Activated T-cell treated with anti-CD3 and anti-CD28 coated beads for 4 hours (primary cell): ENCODE data around the gene NCOA3.
"Not testable (repeated sequence)": the region's sequence is repeated elsewhere in the genome, so short reads cannot be mapped to it uniquely, and the experiment has no call there.

ENCODE experiments used
- DNase-seq: peaks from one replicate; pipeline ENCODE4 v3.0.0-alpha.2; 2020

Gene NCOA3

DNA sequence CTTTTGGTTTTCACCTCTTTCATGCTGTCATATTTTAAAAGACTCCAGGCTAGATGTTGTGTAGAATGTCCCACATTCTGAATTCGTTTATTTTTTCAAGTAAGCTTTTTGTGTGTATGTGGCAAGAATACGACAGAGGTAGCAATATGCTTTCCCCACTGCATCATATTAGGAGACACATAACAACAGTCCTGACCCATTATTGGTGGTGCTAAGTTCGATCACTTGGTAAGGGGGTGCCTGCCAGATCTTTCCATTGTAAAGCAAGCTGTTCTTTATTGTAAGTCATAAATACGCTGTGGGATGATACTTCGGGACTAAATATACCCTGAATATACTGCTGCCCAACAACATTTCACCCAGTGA is 588 bp upstream of the NCOA3 start:
- no peak for DNase-seq

DNA sequence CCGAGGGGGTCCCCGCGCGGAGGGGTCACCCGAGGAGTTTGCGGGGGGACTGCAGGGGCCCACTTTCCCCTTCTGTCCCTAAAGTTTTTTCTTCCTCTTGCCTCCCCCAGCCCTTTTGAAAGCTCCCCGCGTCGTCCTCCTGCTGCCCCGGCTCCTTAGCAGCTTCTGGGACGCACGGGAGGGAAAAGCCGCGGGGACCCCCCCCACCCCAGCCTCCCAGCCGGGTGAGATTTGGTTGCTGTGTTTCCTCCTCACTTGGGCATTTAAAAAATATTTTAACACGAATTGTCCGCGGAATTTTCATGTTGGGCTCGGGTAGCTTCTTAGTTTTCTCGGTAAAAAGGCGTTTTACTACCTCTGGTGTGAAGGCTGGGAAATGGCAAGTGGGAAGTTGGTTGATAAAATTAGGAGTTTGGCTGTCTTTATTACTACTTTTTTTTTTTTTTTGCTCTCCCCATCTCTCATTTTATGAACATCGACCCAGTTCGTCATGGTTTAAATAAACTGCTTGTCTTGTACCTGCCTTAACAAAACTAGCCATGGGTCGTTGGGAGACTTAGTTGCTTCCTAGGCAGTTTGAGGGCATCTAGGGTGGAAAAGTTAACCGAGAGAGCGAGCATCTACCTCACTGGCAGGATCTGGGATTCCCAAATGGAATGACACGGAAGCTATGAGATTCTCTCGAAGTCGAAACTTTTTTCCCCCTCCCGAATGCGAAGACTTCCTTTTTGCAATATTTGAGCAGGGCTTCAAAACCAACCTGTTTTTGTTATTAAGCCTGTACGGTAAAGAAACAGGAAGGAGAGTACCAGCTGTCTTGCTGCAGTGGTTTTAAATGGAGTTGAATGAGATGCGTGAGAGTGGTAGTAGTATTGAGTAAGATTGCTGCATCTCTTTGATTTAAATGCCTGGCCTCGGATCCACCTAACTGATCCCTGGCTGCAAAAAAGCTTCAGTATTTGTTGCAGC is 868 bp downstream of the NCOA3 start:
- DNase-seq = no peak

DNA sequence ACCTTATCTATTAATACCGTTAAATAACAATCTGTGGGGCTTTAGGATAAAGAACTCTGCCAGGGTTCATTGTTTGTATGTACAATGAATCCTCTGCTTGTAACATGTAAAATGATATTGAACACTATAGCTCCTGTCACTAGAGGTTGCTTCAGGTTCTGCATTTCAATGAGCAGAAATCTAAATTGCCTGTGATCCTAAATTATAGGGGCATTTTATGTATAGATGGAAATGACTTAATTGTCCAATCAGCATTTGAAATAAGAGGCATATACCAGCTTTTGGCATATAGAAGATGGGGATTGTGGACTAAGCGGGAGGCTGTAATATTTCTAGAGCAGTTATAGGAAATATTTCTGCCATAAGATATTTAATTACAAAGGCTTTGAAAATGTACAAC is 2.0 kb downstream of the NCOA3 start:
- no peak for DNase-seq

DNA sequence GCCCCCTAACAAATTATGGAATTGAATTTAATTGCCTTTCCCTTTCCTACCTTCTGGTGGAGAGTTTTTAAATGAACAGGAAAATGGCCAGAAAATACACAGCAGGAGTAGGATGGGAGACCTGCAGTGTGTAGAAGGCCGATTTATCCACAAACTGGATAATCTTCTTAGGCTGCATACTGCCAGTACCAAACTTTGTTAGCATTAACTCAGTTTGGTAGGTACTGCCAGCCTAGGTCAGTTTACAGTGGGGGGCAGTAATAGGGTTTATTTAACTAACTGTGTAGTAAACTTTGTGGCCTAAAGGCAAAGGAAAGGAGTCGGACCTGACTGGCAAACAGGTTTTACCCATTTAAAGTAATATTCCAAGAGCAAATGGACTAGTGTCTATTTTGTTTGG is 4.6 kb downstream of the NCOA3 start:
- no peak for DNase-seq

DNA sequence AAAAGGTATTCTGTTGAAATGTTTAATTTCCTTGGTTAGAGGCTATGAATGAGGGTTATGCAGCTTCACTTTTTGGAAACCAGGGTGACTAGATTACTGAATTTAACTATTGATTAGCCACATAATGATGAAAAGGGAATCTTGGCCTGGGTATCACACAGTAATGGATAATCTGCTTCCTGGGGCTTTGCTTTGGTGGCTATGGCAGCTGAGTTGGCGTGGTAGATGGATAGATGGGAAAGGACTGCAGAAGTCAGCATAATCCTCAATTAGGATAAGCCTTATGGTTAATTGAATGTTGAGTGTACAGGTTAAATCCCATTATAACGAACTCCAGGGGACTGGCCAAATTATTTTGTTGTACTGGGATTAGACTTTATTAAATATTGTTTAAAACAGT is 5.2 kb downstream of the NCOA3 start:
- DNase-seq = no peak

DNA sequence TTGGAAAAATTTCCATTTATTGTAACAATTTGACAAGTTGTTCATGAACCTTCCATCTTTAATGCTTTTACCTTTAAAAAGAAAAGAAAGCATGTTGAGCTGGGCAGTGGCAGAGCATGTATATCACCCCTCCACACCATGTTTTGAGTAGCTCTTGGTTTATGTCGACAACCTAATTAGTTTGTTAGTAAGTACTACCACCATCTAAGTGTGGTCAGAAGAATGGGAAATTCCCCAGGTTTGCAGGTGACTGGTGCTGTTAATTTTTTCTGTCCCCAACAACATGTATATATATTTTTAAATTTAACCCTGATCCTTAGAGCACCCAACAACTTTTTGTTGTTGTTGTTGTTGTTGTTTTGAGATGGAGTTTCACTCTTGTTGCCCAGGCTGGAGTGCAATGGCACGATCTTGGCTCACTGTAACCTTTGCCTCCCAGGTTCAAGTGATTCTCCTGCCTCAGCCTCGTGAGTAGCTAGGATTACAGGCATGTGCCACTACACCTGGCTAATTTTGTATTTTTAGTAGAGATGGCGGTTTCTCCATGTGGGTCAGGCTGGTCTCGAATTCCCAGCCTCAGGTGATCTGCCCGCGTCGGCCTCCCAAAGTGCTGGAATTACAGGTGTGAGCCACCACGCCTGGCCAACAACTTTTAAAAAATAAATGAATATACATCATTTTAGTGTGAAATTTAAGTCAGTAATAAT is 5.7 kb downstream of the NCOA3 start:
- DNase-seq = not testable (repeated sequence)

DNA sequence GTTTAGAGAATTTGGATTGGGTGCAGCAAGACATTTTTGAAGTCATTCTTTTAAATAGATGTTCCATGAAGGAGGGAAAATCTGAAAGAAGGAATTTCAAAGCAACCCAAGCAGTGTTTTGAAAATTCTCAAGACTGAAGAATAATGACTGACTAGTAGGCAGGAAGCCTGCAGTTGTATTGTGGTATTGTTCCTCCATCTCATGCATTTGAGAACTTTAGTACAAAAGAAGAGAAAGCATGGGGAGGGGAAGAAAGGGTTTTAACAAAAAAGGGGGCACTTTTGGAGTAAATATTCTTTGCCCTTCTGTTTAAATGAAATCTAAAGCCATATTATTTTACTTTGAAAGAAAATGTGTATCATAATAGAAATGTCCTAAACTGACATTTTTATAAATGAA is 6.6 kb downstream of the NCOA3 start:
- no peak for DNase-seq

DNA sequence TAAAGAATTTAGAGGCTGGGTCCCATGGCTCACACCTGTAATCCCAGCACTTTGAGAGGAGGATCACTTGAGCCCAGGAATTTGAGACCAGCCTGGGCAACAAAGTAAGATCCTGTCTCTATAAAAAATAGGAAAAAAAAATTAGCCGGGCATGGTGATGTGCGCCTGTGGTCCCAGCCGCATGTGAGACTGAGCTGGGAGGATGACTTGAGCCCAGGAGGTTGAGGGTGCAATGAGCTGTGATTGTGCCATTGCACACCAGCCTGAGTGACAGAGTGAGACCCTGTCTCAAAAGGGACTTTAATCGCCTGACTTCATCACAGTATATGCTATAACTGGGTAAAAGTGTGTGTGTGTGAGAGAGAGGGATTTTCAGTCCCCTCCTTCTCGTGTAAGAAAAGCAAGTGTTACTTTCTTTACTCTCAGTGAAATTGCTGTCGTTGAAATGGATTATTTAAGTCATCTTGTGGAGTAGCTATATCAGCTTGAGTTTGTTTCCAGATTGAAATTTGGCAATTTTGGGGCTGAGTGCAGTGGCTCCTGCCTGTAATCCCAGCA is 7.5 kb downstream of the NCOA3 start:
- DNase-seq = no peak

DNA sequence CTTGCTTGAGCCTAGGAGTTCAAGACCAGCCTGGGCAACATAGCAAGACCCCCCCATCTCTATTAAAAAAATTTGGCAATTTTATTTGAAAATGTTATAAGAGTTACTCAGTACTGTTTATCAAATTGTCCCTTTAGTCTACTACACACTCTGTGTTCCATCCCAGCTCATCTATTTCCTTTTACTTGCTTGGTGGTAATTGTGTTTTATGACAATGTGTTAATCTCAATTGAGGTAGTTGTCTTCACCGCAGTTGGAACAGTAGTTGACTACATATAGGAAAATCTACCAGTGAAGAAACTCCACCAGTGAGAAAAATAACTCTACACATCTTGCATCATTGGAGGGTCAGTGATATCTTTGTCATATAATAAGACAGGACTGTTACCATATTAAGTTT is 8.0 kb downstream of the NCOA3 start:
- no peak for DNase-seq

DNA sequence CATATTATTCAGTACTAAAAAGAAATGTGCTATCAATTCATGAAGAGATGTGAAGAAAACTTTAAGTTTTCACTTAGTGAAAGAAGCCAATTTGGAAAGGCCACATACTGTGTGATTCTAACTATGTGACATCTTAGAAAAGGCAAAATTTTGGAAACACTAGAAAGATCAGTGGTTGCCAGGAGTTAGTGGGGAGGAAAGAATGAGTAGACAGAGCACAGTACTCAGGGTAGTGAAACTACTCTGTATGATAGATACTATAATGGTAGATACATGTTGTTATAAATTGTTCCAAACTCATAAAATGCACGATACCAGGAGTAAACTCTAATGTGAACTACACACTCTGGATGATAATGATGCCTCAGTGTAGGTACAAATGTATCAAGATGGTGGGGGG is 14.2 kb downstream of the NCOA3 start:
- no peak for DNase-seq

DNA sequence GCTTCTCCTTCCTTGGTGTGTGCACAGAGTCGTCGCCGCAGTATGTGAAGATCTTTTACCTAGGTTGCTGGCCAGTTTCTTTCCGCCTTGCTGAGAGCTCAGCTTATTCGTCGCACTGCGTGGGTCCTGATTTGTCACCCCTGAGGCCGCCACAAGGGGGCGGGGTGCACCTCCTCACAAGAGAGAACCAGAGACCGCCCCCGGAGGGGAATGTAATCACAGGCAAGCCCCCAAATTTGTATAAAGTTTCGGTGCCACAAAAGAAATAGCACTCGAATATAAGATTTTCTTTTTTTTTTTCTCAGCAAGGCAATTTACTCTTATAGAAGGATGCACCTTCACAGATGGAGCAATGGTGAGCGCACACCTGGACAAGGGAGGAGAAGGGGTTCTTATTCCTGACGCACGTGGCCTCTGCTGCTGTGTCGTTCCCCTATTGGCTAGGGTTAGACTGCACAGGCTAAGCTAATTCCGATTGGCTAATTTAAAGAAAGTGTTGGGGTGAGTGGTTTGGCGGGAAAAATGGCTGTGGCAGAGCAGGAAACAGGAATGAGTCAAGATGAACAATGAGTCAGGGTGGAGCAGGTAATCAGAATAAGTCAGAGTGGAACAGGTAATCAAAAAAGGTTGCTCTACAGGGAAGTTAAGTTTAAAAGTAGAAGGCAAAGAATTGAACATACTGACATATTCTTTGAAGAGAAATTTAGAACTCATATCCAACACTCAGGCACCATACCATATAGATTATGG is 19.5 kb downstream of the NCOA3 start:
- DNase-seq = no peak

DNA sequence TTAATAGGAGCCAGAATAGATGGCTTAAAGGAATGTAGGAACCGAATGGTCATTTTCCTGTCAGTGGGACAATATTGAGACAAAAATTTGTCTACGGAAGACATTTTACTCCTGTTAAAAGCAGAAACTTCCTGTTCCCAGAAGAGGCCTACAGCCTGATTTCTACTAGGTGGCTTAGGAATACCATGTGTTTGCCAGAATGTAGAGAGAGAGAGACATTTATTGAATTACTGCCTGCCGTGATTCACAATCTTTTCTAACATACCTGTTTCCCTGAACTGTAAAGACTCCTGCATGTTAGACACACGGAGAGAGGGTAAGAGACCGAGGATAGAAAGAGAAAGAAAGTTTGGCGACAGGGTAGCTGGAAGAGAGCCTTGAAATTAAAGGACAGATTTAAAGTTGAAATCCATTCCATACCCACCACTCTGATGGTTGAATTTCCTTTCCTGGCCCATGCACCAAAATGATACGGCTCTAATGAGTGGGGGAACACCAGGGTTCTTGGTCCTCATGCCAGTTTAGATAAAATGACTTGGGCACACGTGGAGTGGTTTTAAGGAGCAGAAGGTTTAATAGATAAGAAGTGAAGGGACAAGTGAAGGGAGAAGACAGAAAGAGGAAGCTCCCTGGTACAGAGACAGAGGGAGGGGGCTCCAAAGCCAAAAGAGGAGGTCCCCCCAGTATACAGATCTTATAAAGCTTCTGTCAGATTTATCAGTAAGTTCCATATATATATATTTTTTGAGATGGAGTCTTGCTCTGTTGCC is 22.5 kb downstream of the NCOA3 start:
- DNase-seq = no peak

DNA sequence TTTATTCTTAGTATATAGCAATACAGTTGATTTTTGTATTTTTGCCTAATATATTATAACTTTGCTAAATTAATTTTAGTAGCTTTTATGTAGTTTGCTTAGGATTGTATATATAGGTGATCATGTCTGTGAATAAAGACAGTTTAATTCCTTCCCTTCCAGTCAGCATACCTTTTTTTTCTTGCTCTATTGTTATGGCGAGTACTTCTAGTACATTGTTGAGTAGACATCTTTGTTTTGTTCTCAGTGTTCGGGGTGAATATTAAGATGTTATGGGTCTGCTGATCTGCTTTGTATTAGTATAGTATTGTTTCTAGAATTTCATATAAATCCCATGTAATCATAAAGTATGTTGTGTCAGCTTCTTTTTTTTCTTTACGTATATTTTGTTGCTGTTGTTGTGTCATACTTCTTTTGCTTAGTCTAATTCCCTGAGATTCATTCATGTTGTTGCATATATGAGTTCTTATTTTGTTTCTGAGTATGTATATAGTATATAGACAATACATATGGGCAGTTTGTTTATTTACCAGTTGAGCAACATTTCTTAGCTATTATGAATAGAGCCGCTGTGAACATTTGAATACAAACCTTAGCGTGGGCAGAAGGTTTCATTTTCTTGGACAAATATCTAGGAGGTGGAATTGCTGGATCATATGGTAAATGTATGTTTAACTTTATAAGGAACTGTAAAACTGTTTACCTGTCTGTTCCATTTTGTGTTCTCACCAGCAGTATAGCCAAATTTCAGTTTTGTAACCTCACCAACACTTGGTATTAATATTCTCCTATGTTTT is 25.5 kb downstream of the NCOA3 start:
- DNase-seq = no peak

DNA sequence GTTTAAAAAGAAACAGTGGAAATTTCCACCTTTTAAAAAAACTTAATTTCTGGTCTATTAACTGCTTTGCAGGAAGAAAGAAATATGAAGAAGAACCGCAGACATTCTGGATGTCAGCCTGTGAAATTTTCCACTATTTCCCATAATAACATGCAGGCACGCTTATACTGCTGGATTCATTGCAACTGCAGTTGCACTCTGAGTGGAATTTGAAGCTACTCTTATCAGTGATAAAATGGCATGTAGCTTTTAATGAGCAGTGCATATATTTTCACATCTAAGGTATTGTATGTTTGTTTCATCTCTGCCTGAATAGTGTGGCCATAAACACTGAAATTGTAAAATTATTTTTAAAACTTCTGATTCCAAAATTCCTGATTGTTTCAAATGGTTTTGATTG is 28.2 kb downstream of the NCOA3 start:
- DNase-seq = no peak

DNA sequence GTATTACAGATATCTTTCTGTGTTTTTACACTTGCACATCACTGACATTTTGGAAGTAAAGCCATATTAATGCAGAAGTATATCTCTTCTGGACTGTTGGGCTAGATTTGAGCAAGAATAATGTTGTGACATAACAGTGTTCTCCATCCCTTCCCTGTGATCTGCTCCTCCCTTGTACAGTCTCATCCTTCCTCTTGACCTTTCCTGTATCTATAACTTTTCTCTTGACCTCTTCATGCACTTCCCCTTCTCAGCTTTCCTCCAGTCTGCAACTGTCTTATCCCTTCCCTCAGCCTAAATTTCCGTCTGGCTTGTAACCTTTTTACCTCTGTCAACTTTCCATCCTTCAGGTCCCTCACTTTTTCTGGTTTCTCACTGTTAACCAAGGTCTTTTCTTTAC is 29.8 kb downstream of the NCOA3 start:
- no peak for DNase-seq

DNA sequence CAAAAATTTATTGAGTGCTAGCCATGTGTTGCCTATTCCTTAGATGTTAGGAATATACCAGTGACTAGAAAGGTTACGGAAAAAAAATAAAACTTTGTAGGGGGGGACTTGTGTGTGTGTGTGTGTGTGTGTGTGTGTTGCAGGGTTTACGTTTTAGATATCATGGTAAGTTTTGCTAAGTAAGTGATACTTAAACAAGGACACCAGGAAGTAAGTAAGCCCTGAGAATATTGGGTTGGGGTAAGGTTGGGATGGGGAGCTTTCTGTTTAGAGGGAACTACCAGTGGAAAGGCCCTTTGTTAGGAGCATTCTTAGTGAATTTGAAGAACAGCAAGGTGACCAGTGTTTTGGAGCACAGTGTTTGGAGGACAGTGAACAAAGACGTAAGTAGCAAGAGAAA is 30.3 kb downstream of the NCOA3 start:
- DNase-seq = no peak

DNA sequence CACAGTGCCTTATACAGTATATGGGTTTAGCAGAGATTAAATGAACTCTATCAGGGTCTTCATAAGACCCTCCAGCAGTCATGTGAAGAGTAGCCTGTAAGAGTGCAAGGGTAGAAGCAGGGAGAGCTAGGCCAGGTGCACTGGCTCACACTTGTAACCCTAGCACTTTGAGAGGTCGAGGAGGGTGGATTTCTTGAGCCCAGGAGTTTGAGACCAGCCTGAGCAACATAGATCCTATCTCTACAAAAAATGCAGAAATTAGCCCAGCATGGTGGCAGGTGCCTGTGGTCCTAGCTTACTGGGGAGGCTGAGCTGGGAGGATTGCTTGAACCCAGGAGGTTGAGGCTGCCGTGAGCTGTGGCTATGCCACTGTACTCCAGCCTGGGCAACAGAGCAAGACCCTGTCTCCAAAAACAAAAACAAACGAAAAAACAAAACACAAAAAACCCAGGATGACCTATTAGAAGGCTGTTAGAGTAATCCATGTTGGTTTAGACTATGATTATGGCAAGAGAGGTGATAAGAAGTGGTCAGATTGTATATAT is 31.9 kb downstream of the NCOA3 start:
- no peak for DNase-seq

DNA sequence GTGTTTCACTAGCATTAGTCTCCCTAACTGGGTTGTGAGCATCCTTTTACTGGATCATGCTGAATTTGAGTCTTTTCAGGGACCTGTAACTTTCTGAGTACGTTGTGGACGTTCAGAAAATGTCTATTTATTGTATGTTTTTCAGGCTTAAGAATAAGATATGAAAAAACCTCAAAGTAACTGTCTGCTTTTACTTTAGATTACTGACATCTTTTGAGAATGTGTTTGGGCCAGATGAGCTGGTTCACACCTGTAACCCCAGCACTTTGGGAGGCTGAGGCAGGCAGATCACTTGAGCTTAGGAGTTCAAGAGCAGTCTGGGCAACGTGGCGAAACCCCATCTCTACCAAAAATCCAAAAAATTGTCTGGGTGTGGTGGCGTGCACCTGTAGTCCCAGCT is 32.7 kb downstream of the NCOA3 start:
- DNase-seq = no peak

DNA sequence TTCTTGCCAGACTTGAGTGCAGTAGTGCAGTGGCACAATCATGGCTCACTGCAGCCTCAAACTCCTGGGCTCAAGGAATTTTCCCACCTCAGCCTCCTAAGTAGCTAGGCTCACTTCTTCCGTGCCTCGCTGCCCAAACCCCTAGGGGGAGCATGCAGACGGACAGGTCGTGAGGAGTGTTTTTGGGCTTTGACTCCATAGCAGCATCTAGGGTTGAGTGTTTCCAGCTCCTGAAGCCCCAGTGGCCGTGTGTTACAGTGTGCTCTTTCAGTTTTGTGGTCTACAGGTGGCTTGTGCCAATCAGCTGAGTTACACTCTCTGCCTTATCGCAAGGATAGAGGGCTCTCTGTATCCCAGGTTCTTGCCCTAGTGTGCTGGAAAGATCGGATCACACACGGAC is 33.4 kb downstream of the NCOA3 start:
- DNase-seq = no peak

DNA sequence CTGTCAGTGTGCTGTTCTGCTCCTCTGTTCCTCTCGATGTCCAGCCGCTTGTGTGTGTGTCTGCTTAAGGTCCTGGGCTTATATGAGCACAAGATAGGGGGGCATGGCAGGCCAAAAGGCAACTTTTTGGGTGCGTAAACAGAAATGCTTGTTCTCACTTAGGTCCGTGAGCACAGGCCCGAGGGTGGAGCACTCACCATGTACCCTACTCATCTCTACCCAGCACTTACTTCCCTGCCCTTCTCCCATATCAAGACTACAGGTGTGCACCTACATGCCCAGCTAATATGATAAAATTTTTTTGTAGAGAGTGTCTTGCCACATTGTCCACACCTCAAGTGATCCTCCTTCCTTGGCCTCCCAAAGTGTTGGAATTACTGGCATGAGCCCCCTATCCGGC is 34.3 kb downstream of the NCOA3 start:
- no peak for DNase-seq
